ENCODE results near the gene SLK. TPM values are rescaled to one million over a fixed set of nuclear protein-coding genes. Genes with fewer than 3 reads are reported as not detected.

SLK gene
- total RNA-seq, 6 donors from 2014 or later: 38.7 to 103 (median 58.1) TPM

GRCh38 chr10:103921248-103921647, 45.7 kb upstream of the SLK start:
- no peaks in the 10 kb centered on the region for H3K27me3 ChIP-seq
- no peak for ATAC-seq (ENCODE audit: low FRiP score in 2 of 2)
- H3K27ac ChIP-seq: peak overlapping the region in 1 of 4 donors; percentile 15
- peaks cover 16 to 27% (median 18%) of the 10 kb centered on the region in 4 donors for H3K4me1 ChIP-seq
- H3K36me3 ChIP-seq: no peaks in the 10 kb centered on the region
- TF ChIP-seq, protein P1, sequence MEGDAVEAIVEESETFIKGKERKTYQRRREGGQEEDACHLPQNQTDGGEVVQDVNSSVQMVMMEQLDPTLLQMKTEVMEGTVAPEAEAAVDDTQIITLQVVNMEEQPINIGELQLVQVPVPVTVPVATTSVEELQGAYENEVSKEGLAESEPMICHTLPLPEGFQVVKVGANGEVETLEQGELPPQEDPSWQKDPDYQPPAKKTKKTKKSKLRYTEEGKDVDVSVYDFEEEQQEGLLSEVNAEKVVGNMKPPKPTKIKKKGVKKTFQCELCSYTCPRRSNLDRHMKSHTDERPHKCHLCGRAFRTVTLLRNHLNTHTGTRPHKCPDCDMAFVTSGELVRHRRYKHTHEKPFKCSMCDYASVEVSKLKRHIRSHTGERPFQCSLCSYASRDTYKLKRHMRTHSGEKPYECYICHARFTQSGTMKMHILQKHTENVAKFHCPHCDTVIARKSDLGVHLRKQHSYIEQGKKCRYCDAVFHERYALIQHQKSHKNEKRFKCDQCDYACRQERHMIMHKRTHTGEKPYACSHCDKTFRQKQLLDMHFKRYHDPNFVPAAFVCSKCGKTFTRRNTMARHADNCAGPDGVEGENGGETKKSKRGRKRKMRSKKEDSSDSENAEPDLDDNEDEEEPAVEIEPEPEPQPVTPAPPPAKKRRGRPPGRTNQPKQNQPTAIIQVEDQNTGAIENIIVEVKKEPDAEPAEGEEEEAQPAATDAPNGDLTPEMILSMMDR (IDR thresholded peaks at IDR 0.05): no peak
- no peak for TF ChIP-seq POLR2AphosphoS5 (IDR thresholded peaks at IDR 0.05)
- TF ChIP-seq POLR2A (IDR thresholded peaks at IDR 0.05): no peak
- TF ChIP-seq EP300 (IDR thresholded peaks at IDR 0.05): no peak
- DNase-seq: no peak
- 88 to 95% methylated on average over 1 of the region's 1 CpG for WGBS, 2 donors
- no peak overlapping the region for H3K4me3 ChIP-seq
- H3K9me3 ChIP-seq: no peaks in the 10 kb centered on the region

GRCh38 chr10:103921750-103922195, 45.2 kb upstream of the SLK start:
- ATAC-seq (ENCODE audit: low FRiP score in 2 of 2) (no peak), DNase-seq (peak in 1 of 2 donors; percentile 41)
- H3K27me3 ChIP-seq: no peaks in the 10 kb centered on the region
- TF ChIP-seq POLR2AphosphoS5 (IDR thresholded peaks at IDR 0.05): no peak
- no peak for TF ChIP-seq POLR2A (IDR thresholded peaks at IDR 0.05)
- no peak for TF ChIP-seq EP300 (IDR thresholded peaks at IDR 0.05)
- TF ChIP-seq, protein P1 (IDR thresholded peaks at IDR 0.05): no peak
- peaks cover 11 to 22% (median 13%) of the 10 kb centered on the region in 4 donors for H3K4me1 ChIP-seq
- WGBS, 2 donors: 39 to 46% methylated on average over 7 of the region's 7 CpGs
- no peaks in the 10 kb centered on the region for H3K9me3 ChIP-seq
- no peak overlapping the region for H3K27ac ChIP-seq
- H3K36me3 ChIP-seq: no peaks in the 10 kb centered on the region
- H3K4me3 ChIP-seq: no peak overlapping the region

DNA sequence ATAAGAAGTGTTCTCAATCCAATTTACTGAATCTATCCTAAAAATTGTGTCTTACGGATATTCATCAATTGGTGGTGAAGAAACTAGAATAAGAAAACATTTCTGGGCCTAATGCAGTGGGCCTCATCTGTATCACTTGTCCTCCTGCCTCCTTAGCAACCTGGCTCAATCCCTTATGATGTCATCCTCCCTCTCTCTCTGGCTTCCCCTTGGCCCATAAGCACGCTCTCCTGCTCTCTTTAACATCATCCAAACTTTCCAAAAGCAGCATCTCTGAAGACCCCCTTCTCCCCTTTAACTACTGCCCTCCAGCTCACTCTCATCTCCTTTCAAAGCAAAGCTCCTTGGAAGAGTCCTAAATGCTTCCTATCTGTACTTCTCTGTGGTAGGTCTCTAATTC, 44.3 kb upstream of the SLK start:
- Histone ChIP-seq H3K4me3 (no peak overlapping the region), H3K27me3 (no peaks in the 10 kb centered on the region), H3K9me3 (no peaks in the 10 kb centered on the region), H3K4me1 (peaks cover 5 to 13% (median 7%) of the 10 kb centered on the region in 4 donors), H3K27ac (no peak overlapping the region), H3K36me3 (no peaks in the 10 kb centered on the region)
- TF ChIP-seq POLR2AphosphoS5 (IDR thresholded peaks at IDR 0.05): no peak
- TF ChIP-seq EP300 (IDR thresholded peaks at IDR 0.05): no peak
- TF ChIP-seq, protein P1 (IDR thresholded peaks at IDR 0.05): no peak
- TF ChIP-seq POLR2A (IDR thresholded peaks at IDR 0.05): no peak
- ATAC-seq (ENCODE audit: low FRiP score in 2 of 2) (no peak), DNase-seq (no peak)
- WGBS, 2 donors: 96 to 98% methylated on average over 2 of the region's 2 CpGs

DNA sequence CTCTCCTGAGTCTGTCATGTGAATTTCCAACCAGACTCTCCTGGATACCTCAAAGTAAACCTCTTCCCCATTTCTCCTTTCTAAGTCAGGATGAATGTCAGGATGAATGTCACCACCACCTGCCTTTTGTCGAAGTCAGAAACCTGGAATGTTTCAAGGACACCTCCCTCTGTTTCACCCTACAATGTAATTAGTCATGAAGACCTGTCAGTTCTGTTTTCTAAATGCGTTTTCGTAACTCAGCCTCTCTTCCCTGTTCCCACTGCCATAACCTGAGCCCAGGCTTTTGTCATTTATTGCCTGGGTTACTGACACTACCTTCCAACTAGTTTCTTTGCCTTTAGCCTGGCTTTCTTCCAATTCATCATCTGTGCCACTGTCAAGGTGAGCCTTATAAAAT, 43.4 kb upstream of the SLK start:
- Histone ChIP-seq H3K4me3 (no peak overlapping the region), H3K27me3 (no peaks in the 10 kb centered on the region), H3K27ac (no peak overlapping the region), H3K9me3 (no peaks in the 10 kb centered on the region), H3K36me3 (no peaks in the 10 kb centered on the region), H3K4me1 (peaks cover 4 to 11% (median 6%) of the 10 kb centered on the region in 4 donors)
- DNase-seq (no peak), ATAC-seq (ENCODE audit: low FRiP score in 2 of 2) (no peak)
- 67 to 72% methylated on average over 3 of the region's 3 CpGs for WGBS, 2 donors
- TF ChIP-seq, protein P1 (IDR thresholded peaks at IDR 0.05): no peak
- TF ChIP-seq EP300 (IDR thresholded peaks at IDR 0.05) (no peak), POLR2AphosphoS5 (IDR thresholded peaks at IDR 0.05) (no peak)

GRCh38 chr10:103925591-103925990, 41.3 kb upstream of the SLK start:
- whole genome bisulfite sequencing, 2 donors: 83 to 96% methylated on average over 1 of the region's 1 CpG
- Histone ChIP-seq H3K27me3 (no peaks in the 10 kb centered on the region), H3K9me3 (no peaks in the 10 kb centered on the region), H3K4me1 (peaks cover 0 to 6% (median 0%) of the 10 kb centered on the region in 4 donors), H3K27ac (no peak overlapping the region), H3K36me3 (no peaks in the 10 kb centered on the region), H3K4me3 (no peak overlapping the region)
- TF ChIP-seq, protein P1 (IDR thresholded peaks at IDR 0.05): no peak
- no peak for TF ChIP-seq EP300 (IDR thresholded peaks at IDR 0.05)
- TF ChIP-seq POLR2A (IDR thresholded peaks at IDR 0.05): no peak
- no peak for TF ChIP-seq POLR2AphosphoS5 (IDR thresholded peaks at IDR 0.05)
- DNase-seq (no peak), ATAC-seq (ENCODE audit: low FRiP score in 2 of 2) (no peak)

Measured in upper lobe of left lung (tissue), 6 donors.